Uterus (tissue), 4 donors: ENCODE data around the gene SNRPD3. TPM values are rescaled to one million over a fixed set of nuclear protein-coding genes. Genes with fewer than 3 reads are reported as not detected.

Experiments
- DNase-seq, 2 donors: peaks; one replicate each; pipeline ENCODE4 v3.0.0-alpha.2; 2019 to 2020
- H3K27ac ChIP-seq, 2 donors: fragments of 200-600 bp; sonication (generic); 1 replicate in 1 of 2; 2 replicates in 1 of 2; pipeline ENCODE4 v1.5.1; 2016 to 2018
- H3K27me3 ChIP-seq, 2 donors: fragments of 200-600 bp; sonication (generic); one replicate each; pipeline ENCODE4 v1.5.1; 2018 to 2019; ENCODE audit warnings: control low read depth in 1 of 2
- H3K36me3 ChIP-seq, 2 donors: fragments of 200-600 bp; sonication (generic); one replicate each; pipeline ENCODE4 v1.5.1; 2019; ENCODE audit warnings: control low read depth in 1 of 2
- H3K4me1 ChIP-seq, 2 donors: fragments of 200-600 bp; sonication (generic); one replicate each; pipeline ENCODE4 v1.5.1; 2018 to 2019; ENCODE audit warnings: control low read depth in 1 of 2
- H3K4me3 ChIP-seq, 2 donors: fragments of 200-600 bp; sonication (generic); 1 replicate in 1 of 2; 2 replicates in 1 of 2; pipeline ENCODE4 v1.5.1; 2018 to 2019; ENCODE audit warnings: mild to moderate bottlenecking in 1 of 2
- H3K9me3 ChIP-seq, 2 donors: fragments of 200-600 bp; sonication (generic); one replicate each; pipeline ENCODE4 v1.5.1; 2019; ENCODE audit warnings: control low read depth in 1 of 2
- CTCF ChIP-seq, 4 experiments: fragments of 200-600 bp in 2 of 4; fragments of 450-650 bp in 2 of 4; sonication (generic) in 2 of 4; IDR thresholded peaks; one replicate each; pipeline ENCODE4 v1.5.1; 2016 to 2019; ENCODE audit warnings: antibody characterized with exemption in 4 of 4, mild to moderate bottlenecking in 2 of 4, moderate library complexity in 1 of 4
- POLR2A ChIP-seq, 2 donors: fragments of 450-650 bp; IDR thresholded peaks; one replicate each; pipeline ENCODE4 v1.6.1; 2016; ENCODE audit warnings: antibody characterized with exemption in 2 of 2, mild to moderate bottlenecking in 1 of 2, moderate library complexity in 1 of 2
- intact Hi-C: fragments of 100-400 bp; cut with DNase I; formaldehyde crosslinking; loops from one replicate; pipeline ENCODE4 v1.15.1; 2023; ENCODE audit warnings: low total_unique reads
- total RNA-seq, 4 donors: library from RNA; depleted of rRNA in 3 of 4; stranded (reverse); fragments of >200 nt in 3 of 4; gene quantifications; one replicate each; pipeline versions ENCODE4 v1.1.0 to v1.2.4, GENCODE V29; 2014 to 2023
- donor health status: DM: yes; HTN: yes; CAD: no.

The SNRPD3 gene
- total RNA-seq, 4 donors from 2014 or later, result 42.6 to 189 (median 85.1) TPM

GRCh38 chr22:24585927-24586546, 30.2 kb downstream of the SNRPD3 start:
- Histone ChIP-seq H3K4me1 (no peaks in the 10 kb centered on the region), H3K27me3 (no peaks in the 10 kb centered on the region), H3K9me3 (no peaks in the 10 kb centered on the region), H3K27ac (no peak overlapping the region), H3K36me3 (no peaks in the 10 kb centered on the region), H3K4me3 (no peak overlapping the region)
- TF ChIP-seq CTCF (IDR thresholded peaks at IDR 0.05) (no peak), POLR2A (IDR thresholded peaks at IDR 0.05) (no peak)
- no peak for DNase-seq
- intact Hi-C loops, result no loop called here

DNA sequence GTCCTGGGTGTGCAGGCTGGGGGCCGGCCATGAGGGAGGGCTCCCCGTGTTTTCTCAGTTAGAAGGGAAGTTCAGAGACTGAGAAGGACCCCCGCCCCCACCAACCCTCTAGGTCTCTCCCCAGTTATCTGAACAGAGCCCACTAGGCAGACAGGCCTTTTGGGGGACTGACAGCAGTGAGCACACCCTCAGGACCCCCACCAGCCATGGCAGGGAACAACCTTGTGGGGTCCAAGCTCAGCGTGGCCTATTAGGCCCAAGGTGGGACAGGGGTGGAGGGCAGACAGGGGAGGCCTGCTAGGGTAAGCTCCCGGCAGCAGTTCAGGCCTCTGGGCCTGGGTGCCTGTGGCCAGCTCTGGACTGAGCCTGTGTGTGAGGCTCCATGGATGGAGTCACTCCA, 31.5 kb downstream of the SNRPD3 start:
- no peak for DNase-seq
- H3K4me1 ChIP-seq, result no peaks in the 10 kb centered on the region
- H3K9me3 ChIP-seq, result no peaks in the 10 kb centered on the region
- TF ChIP-seq POLR2A (IDR thresholded peaks at IDR 0.05) (no peak), CTCF (IDR thresholded peaks at IDR 0.05) (no peak)
- H3K36me3 ChIP-seq, result no peaks in the 10 kb centered on the region
- intact Hi-C loops, result no loop called here
- no peak overlapping the region for H3K4me3 ChIP-seq
- no peak overlapping the region for H3K27ac ChIP-seq
- no peaks in the 10 kb centered on the region for H3K27me3 ChIP-seq

GRCh38 chr22:24587948-24588347, 32.1 kb downstream of the SNRPD3 start:
- H3K9me3 ChIP-seq, result no peaks in the 10 kb centered on the region
- H3K27ac ChIP-seq, result no peak overlapping the region
- no peaks in the 10 kb centered on the region for H3K36me3 ChIP-seq
- intact Hi-C loops, result no loop called here
- no peak for DNase-seq
- no peaks in the 10 kb centered on the region for H3K4me1 ChIP-seq
- H3K4me3 ChIP-seq, result no peak overlapping the region
- H3K27me3 ChIP-seq, result no peaks in the 10 kb centered on the region
- TF ChIP-seq CTCF (IDR thresholded peaks at IDR 0.05) (no peak), POLR2A (IDR thresholded peaks at IDR 0.05) (no peak)

DNA sequence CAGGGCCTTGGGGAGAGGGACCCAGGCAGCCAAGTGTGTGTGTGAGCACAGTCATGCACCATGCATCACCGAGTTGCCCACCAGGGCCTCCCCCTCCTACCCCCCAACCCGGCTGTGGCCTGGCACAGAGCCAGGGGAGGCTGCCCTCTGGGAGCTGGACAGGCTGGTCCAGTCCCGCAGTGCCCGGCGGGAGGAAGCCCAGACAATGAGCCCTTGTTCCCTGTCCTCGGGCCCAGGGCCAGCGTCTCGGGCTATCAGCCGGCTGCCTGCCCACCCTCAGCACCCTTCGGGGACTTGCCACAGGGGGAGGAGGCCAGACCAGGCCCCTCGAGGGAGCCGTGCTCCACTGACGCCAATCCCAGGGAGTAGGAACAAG, 32.6 kb downstream of the SNRPD3 start:
- intact Hi-C loops, result no loop called here
- Histone ChIP-seq H3K4me1 (no peaks in the 10 kb centered on the region), H3K4me3 (no peak overlapping the region), H3K27ac (no peak overlapping the region), H3K36me3 (no peaks in the 10 kb centered on the region), H3K9me3 (no peaks in the 10 kb centered on the region), H3K27me3 (no peaks in the 10 kb centered on the region)
- no peak for DNase-seq
- TF ChIP-seq CTCF (IDR thresholded peaks at IDR 0.05) (no peak), POLR2A (IDR thresholded peaks at IDR 0.05) (no peak)

DNA sequence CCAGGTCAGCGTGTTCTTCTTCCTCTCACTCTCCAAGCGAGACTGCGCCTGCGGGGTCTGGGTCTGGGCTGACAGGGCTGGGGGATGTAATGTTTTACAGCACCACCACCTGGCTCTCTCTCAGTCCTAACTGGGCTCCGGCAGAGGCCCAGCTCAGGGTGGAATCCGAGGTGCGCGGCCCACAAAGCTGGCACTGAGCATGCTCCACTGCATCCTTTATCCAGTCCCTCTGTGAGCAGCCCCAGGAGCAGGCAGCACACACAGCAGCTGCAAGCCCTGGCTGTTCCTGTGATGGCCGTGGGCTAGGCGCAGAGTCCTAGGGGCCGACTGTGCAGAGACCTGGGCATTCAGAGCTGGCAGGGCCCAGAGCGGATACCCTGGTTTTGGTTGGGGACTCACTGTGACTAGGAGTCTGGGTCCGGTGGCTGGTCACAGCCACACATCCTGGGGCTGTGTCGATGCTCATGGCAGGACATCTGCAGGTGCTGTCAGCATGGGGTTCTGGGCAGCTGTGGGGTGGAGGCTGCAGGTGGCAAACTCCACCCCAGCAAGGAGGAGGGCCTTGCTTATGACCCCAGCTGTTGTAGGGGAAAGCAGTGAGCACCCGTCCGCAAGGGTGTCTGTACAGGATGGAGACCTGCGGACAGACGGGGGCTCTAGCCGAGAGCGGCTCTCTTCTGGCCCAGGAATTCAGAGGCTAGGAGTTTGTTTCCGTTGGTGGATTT, 33.1 kb downstream of the SNRPD3 start:
- intact Hi-C loops, result no loop called here
- H3K4me3 ChIP-seq, result no peak overlapping the region
- no peak for TF ChIP-seq POLR2A (IDR thresholded peaks at IDR 0.05)
- no peak for TF ChIP-seq CTCF (IDR thresholded peaks at IDR 0.05)
- H3K36me3 ChIP-seq, result no peaks in the 10 kb centered on the region
- no peaks in the 10 kb centered on the region for H3K27me3 ChIP-seq
- DNase-seq, result no peak
- H3K9me3 ChIP-seq, result no peaks in the 10 kb centered on the region
- H3K27ac ChIP-seq, result no peak overlapping the region
- H3K4me1 ChIP-seq, result no peaks in the 10 kb centered on the region
